Endothelial cell (in vitro differentiated cells): ENCODE measurements around the gene ACE2. TPM values are rescaled to one million over a fixed set of nuclear protein-coding genes. Genes with fewer than 3 reads are reported as not detected.

Experiments
- DNase-seq: peaks from one replicate; pipeline ENCODE4 v3.0.0; 2021; ENCODE audit warnings: low spot score
- H3K27ac Mint-ChIP-seq: one replicate; pipeline ENCODE4 v1.8.0; 2021; ENCODE audit warnings: mixed read lengths, inconsistent platforms; ENCODE audit not compliant: unreplicated experiment
- H3K27me3 Mint-ChIP-seq: one replicate; pipeline ENCODE4 v1.8.0; 2021; ENCODE audit warnings: mild to moderate bottlenecking, moderate library complexity, mixed read lengths, inconsistent platforms; ENCODE audit not compliant: unreplicated experiment
- H3K36me3 Mint-ChIP-seq: one replicate; pipeline ENCODE4 v1.8.0; 2021; ENCODE audit warnings: mild to moderate bottlenecking, low read depth, mixed read lengths, inconsistent platforms; ENCODE audit not compliant: unreplicated experiment
- H3K4me1 Mint-ChIP-seq: one replicate; pipeline ENCODE4 v1.8.0; 2021; ENCODE audit warnings: mild to moderate bottlenecking, mixed read lengths, inconsistent platforms; ENCODE audit not compliant: unreplicated experiment
- H3K4me3 Mint-ChIP-seq: one replicate; pipeline ENCODE4 v1.8.0; 2021; ENCODE audit warnings: mild to moderate bottlenecking, mixed read lengths, inconsistent platforms; ENCODE audit not compliant: unreplicated experiment
- H3K9me3 Mint-ChIP-seq: one replicate; pipeline ENCODE4 v1.8.0; 2021; ENCODE audit warnings: mixed read lengths, inconsistent platforms; ENCODE audit not compliant: unreplicated experiment
- CTCF ChIP-seq: fragments of 200-600 bp; sonication (generic); IDR thresholded peaks from one replicate; pipeline ENCODE4 v1.5.0; 2021; ENCODE audit warnings: antibody characterized with exemption; ENCODE audit not compliant: unreplicated experiment
- total RNA-seq: library from RNA; stranded (reverse); fragmentation: NEBNext Ultra II Directional; extraction: Animal tissue kit (Norgen Biotek cat#: 25700); gene quantifications from one replicate; pipeline ENCODE4 v1.2.1, GENCODE V29; 2021; ENCODE audit not compliant: unreplicated experiment

The ACE2 gene
- total RNA-seq, 1 donor from 2014 or later, result not detected

- Mint-ChIP-seq H3K4me3 (no peak overlapping the region), H3K27ac (no peak overlapping the region), H3K4me1 (no peaks in the 10 kb centered on the region), H3K9me3 (no peaks in the 10 kb centered on the region), H3K36me3 (no peaks in the 10 kb centered on the region), H3K27me3 (peaks cover 1% of the 10 kb centered on the region)
- no peak for TF ChIP-seq CTCF
- DNase-seq, result no peak
Observed at GRCh38 chrX:15643786-15644559, 43.2 kb upstream of the ACE2 start.

- no peak overlapping the region for H3K27ac Mint-ChIP-seq
- H3K27me3 Mint-ChIP-seq, result peaks cover 1% of the 10 kb centered on the region
- no peaks in the 10 kb centered on the region for H3K36me3 Mint-ChIP-seq
- no peaks in the 10 kb centered on the region for H3K9me3 Mint-ChIP-seq
- TF ChIP-seq CTCF, result no peak
- H3K4me3 Mint-ChIP-seq, result no peak overlapping the region
- DNase-seq, result no peak
- H3K4me1 Mint-ChIP-seq, result no peaks in the 10 kb centered on the region
Observed at GRCh38 chrX:15631637-15632036, 30.9 kb upstream of the ACE2 start.

GRCh38 chrX:15623054-15623453 lies 22.3 kb upstream of the ACE2 start:
- Mint-ChIP-seq H3K36me3 (no peaks in the 10 kb centered on the region), H3K4me3 (no peak overlapping the region), H3K4me1 (no peaks in the 10 kb centered on the region), H3K9me3 (no peaks in the 10 kb centered on the region), H3K27me3 (no peaks in the 10 kb centered on the region), H3K27ac (no peak overlapping the region)
- no peak for DNase-seq
- no peak for TF ChIP-seq CTCF

- TF ChIP-seq CTCF, result no peak
Observed at GRCh38 chrX:15619053-15619755, 18.4 kb upstream of the ACE2 start.

GRCh38 chrX:15617111-15617510 lies 16.4 kb upstream of the ACE2 start:
- no peak for TF ChIP-seq CTCF
- H3K9me3 Mint-ChIP-seq, result no peaks in the 10 kb centered on the region
- no peaks in the 10 kb centered on the region for H3K36me3 Mint-ChIP-seq
- no peaks in the 10 kb centered on the region for H3K27me3 Mint-ChIP-seq
- H3K4me3 Mint-ChIP-seq, result no peak overlapping the region
- no peak for DNase-seq
- H3K4me1 Mint-ChIP-seq, result no peaks in the 10 kb centered on the region
- H3K27ac Mint-ChIP-seq, result no peak overlapping the region

More at GRCh38 chrX:15619053-15619755, 18.4 kb upstream of the ACE2 start:
- no peak for DNase-seq
- Mint-ChIP-seq H3K4me3 (no peak overlapping the region), H3K9me3 (no peaks in the 10 kb centered on the region), H3K4me1 (no peaks in the 10 kb centered on the region), H3K27me3 (no peaks in the 10 kb centered on the region), H3K36me3 (no peaks in the 10 kb centered on the region), H3K27ac (no peak overlapping the region)
